NCI-H524 (cell line): ENCODE measurements around the gene RGS10.

Experiments
- DNase-seq, 2 experiments: peaks; one replicate each; lab custom pipeline; 2025; lab: John Stamatoyannopoulos, UW

Gene RGS10

DNA sequence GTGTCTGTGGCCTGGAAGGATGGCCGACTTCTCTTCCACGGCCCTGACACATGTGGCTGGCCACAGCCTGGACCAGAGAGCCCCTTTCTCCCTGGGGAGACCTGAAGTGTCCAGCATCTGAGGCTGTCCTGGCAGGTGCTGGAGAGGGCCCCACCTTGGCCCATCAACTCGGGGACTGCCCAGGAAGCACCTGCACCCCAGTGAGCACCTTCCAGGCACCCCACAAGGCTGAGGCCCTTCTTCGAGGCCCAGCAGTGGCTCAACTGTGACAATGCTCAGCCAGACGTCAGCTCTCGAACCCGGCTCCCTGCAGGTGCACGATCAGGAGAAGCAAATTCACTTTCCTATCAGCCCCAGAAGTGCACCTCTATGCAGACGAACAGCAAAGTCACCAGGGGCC is 24.3 kb downstream of the RGS10 start:
- DNase-seq = no peak

GRCh38 chr10:119517235-119518141 is 25.0 kb downstream of the RGS10 start:
- DNase-seq = no peak

- no peak for DNase-seq
These were observed 25.9 kb downstream of the RGS10 start for GRCh38 chr10:119516381-119517234.

GRCh38 chr10:119515511-119516045 is 26.9 kb downstream of the RGS10 start:
- no peak for DNase-seq

DNA sequence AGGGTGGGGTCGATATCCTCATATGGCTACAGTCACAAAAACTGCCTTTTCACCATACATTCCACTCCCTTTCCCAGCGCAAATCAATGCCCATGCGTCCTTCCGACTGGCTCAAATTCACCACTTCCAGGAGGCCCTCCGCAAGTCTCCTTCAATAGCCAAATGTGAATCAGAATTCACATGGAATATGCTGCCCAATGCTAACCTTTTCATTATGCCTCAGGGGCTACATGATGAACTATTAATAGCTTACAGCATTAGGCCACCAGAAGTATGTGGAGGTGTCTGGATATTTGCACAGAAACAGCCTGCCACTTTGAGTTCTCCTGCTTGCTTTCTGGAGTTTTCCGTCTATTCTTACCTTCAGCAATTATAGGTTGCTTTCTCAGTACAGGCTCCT is 27.7 kb downstream of the RGS10 start:
- DNase-seq = no peak

GRCh38 chr10:119511828-119512515 is 30.5 kb downstream of the RGS10 start:
- no peak for DNase-seq

GRCh38 chr10:119509909-119510451 is 32.5 kb downstream of the RGS10 start:
- DNase-seq = no peak

- DNase-seq = no peak
These were observed 35.4 kb downstream of the RGS10 start for GRCh38 chr10:119507115-119507514.

DNA sequence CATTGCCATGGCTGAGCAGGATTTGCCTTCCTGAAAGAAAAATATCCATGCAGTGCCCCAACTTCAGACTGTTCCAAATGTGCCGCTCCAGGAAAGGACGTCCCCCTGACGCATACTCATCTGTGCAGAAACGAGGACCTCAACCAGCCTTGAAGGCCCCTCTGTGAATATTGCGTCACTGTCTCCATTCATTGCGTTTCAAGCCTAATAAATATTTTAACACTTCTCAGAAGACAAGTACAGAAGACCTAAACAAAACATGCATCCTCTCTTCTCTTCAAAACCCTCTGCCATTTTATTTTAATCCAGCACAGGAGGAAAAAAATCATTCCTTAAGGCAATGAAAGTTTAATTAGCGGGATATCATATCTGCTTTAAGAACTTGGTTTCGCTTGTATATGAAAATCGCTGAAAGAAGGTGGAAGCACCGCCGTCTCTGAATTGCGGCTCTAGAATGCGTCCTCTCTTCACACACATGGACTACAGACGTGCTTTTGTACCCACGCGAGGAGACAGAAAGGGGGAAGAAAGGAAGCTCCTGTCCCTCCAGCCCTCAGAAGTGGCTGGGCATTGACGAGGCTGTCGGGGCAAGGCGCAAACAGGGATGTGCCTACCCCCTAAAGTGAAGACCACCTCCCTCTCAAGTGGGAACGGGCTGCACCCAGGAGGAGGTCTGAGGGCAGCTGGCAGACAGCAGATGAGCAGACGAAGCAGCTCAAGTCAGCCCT is 36.8 kb downstream of the RGS10 start:
- DNase-seq = no peak

DNA sequence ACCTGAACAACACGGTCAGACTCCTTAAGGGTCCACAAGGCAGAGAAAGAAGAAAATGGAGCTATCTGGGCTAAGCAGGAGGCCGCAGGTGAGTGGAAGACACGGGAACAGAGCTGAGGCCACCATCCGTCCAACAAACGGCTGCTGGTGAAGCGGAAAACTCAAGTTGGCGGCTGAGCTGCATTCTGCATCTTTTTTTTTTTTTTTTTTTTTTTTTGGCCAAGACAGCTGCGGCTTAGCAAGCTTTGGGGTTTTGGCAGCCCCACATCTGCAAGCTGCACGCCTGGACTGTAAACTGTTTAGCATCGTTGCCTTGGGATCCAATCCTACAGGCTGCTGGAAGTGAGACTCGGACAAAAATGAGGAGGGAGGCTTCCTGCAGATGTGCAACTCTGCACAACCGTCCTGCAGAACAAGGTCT is 37.4 kb downstream of the RGS10 start:
- no peak for DNase-seq

GRCh38 chr10:119504651-119505050 is 37.9 kb downstream of the RGS10 start:
- no peak for DNase-seq

DNA sequence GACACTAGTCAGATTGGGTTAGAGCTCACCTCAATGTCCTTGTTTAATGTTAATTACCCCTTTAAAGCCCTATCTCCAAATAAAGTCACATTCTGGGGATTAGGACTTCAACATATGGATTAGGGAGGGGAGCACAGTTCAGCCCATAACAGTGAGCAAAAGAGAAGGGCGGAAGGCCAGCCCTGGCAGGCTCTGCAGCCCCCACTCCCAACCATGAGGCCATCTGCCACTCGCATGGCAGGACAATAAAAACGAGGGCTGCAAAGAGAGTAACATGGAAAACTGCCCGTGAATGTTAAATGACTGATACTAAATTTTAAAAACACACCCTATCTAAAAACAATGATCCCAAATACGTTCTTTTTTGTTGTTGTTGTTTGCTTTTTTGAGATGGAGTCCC is 38.7 kb downstream of the RGS10 start:
- DNase-seq = peak; percentile 50 to 79

- no peak for DNase-seq
These were observed 39.8 kb downstream of the RGS10 start for GRCh38 chr10:119502618-119503155.

DNA sequence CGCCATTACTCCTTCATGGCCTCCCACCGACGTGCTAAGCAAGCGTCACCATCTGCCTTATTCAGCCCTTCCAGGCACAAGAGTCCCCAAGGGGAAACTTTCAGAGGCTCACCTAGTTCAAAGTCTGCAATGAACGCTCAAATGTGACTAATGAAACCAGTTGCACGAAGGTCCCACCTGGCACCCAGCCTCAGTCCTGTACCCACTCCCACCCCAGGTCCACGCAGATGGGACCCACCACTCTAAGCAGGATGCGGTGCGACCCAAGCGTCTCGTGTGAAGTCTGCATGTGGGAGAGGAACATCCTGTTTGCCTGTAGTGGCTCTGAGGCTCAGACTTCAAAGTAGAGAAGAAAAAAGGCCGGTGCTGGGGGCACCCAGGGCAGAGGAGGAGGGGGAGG is 40.3 kb downstream of the RGS10 start:
- peak; percentile 40 to 47 for DNase-seq

- no peak for DNase-seq
These were observed 40.8 kb downstream of the RGS10 start for GRCh38 chr10:119501690-119502089.

GRCh38 chr10:119500821-119501220 is 41.7 kb downstream of the RGS10 start:
- peak; percentile 41 to 53 for DNase-seq

- DNase-seq = peak in 1 of 2 experiments; percentile 61
These were observed 42.3 kb downstream of the RGS10 start for GRCh38 chr10:119500123-119500795.

GRCh38 chr10:119499677-119500002 is 42.9 kb downstream of the RGS10 start:
- DNase-seq = no peak

DNA sequence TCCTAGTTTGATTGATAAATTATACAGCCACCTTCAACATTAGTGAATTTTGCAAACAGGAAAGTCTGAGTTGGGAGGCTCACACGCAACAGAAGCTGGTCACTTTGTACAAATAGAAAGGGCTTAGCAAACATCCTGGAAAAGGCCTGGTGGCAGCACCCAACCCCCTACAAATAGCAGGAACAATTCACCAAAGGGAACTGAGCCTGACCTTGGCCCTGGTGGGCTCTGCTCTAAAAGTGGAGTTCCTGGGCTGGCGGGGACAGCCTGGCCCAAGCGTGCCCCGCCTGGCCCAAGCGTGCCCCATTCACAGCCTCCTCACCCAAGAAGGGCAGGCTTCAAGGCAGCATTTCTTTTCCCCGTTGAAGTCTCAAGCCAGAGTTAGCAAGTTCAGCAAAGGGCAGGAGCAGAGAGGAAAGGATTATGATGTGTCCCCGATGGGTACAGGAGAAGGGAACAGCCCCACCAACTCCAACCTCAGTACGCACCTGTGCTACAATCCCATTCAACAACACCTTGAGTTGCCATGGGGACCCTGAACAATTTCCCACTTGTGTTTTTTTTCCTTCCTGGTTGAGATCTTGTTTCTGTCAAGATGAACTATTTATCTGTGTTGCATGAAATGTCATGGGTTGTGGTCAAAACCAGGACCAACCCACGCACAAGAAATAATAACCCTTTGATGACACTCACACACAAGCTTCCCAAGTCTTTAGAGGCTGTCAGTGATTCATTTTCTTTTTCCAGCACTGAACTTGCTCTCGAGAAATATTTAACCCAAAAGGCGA is 43.4 kb downstream of the RGS10 start:
- DNase-seq = no peak

GRCh38 chr10:119497243-119497642 is 45.3 kb downstream of the RGS10 start:
- no peak for DNase-seq
